Transverse colon (tissue), 4 donors: ENCODE results near the gene CLIC4.

Experiments
- CTCF ChIP-seq, 5 experiments: fragments of 200-600 bp in 3 of 5; fragments of 450-650 bp in 2 of 5; sonication (generic) in 3 of 5; IDR thresholded peaks; 1 replicate in 2 of 5; 2 replicates in 3 of 5; pipeline ENCODE4 v1.5.1; 2016 to 2017; ENCODE audit warnings: antibody characterized with exemption in 5 of 5, inconsistent platforms in 3 of 5, mild to moderate bottlenecking in 2 of 5, moderate library complexity in 1 of 5
- EP300 ChIP-seq: sonication (generic); formaldehyde crosslinking; IDR thresholded peaks from one replicate; pipeline ENCODE4 v1.6.1; 2017; ENCODE audit warnings: antibody characterized with exemption, low read depth
- POLR2A ChIP-seq: fragments of 450-650 bp; IDR thresholded peaks from one replicate; pipeline ENCODE4 v1.6.1; 2016; ENCODE audit warnings: antibody characterized with exemption, mild to moderate bottlenecking, moderate library complexity
- POLR2AphosphoS5 ChIP-seq, 3 donors: sonication (generic); formaldehyde crosslinking; IDR thresholded peaks; one replicate each; pipeline ENCODE4 v1.6.1; 2016; ENCODE audit warnings: antibody characterized with exemption in 3 of 3

DNA sequence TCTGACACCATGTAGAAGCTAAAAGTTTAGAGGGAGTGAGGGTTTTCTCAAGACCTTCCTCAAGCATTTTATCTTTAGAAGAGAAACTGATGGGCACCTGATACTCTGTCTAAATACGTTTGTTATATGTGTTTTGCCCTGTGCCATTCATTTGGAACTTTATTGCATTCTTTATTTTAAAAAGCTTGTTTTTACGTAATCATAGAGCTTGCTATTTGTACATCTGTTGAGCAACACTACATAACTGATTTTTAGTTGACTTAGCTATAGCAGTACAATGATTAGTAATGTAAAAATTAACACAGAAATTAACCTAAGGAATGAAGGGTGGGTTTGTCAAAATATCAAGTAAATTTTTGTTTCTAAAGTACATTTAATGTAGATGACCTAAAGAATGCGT is 96.3 kb downstream of the CLIC4 start:
- TF ChIP-seq CTCF (IDR thresholded peaks at IDR 0.05): no peak
- TF ChIP-seq EP300: no peak
- TF ChIP-seq POLR2A: no peak
- TF ChIP-seq POLR2AphosphoS5 (IDR thresholded peaks at IDR 0.05): no peak
